K562 (cell line): ENCODE data around the gene CCDC136. TPM values are rescaled to one million over a fixed set of nuclear protein-coding genes. Genes with fewer than 3 reads are reported as not detected.
A peak's percentile ranks its signal among the peaks of the same experiment; 100 is the strongest.

Source experiments
- BRD9 ChIP-seq: fragments of 450-650 bp; IDR thresholded peaks from 2 replicates; pipeline ENCODE4 v1.6.1; 2018; ENCODE audit warnings: low read depth; ENCODE audit not compliant: partially characterized antibody
- JUNB ChIP-seq: fragments of 450-650 bp; formaldehyde crosslinking; conservative IDR thresholded peaks from 2 replicates; pipeline ENCODE4 v1.4.0; 2020; ENCODE audit warnings: mild to moderate bottlenecking
- KAT7 ChIP-seq: sonication (generic); formaldehyde crosslinking; IDR thresholded peaks from 2 replicates; pipeline ENCODE4 v1.8.0; 2022; ENCODE audit warnings: missing genetic modification reagents, mild to moderate bottlenecking, borderline replicate concordance
- MAZ ChIP-seq, 2 experiments: fragments of 450-650 bp in 1 of 2; sonication (generic) in 1 of 2; formaldehyde crosslinking; IDR thresholded peaks in 1 of 2; conservative IDR thresholded peaks in 1 of 2; 2 replicates each; pipeline versions ENCODE4 v1.4.0 to v1.5.0; 2020; ENCODE audit warnings: mild to moderate bottlenecking in 1 of 2, missing genetic modification reagents in 1 of 2
- MLLT1 ChIP-seq, 2 experiments: fragments of 450-650 bp; IDR thresholded peaks; 2 replicates each; pipeline ENCODE4 v1.6.1; 2016
- NFATC3 ChIP-seq: fragments of 450-650 bp; IDR thresholded peaks from 2 replicates; pipeline ENCODE4 v1.6.1; 2017; ENCODE audit warnings: mild to moderate bottlenecking
- THRAP3 ChIP-seq: fragments of 450-650 bp; IDR thresholded peaks from 2 replicates; pipeline ENCODE4 v1.6.1; 2016; ENCODE audit warnings: mild to moderate bottlenecking, inconsistent platforms, borderline replicate concordance
- TOE1 ChIP-seq, 2 experiments: fragments of 450-650 bp in 1 of 2; sonication (generic) in 1 of 2; formaldehyde crosslinking in 1 of 2; IDR thresholded peaks; 2 replicates each; pipeline versions ENCODE4 v1.7.1 to v1.8.0; 2016 to 2022; ENCODE audit warnings: borderline replicate concordance in 2 of 2, mild to moderate bottlenecking in 2 of 2, antibody characterized with exemption in 1 of 2, inconsistent platforms in 1 of 2, low read depth in 1 of 2, missing genetic modification reagents in 1 of 2, moderate library complexity in 1 of 2
- TSHZ1 ChIP-seq: fragments of 250-450 bp; sonication (Bioruptor Pico); IDR thresholded peaks from 2 replicates; pipeline ENCODE4 v1.4.0; 2020; ENCODE audit warnings: mild to moderate bottlenecking, moderate library complexity
- ZNF24 ChIP-seq: fragments of 450-650 bp; IDR thresholded peaks from 2 replicates; pipeline ENCODE4 v1.6.1; 2016
- ZNF609 ChIP-seq: sonication (generic); formaldehyde crosslinking; IDR thresholded peaks from 2 replicates; pipeline ENCODE4 v1.8.1; 2023; ENCODE audit warnings: missing genetic modification reagents, mild to moderate bottlenecking, borderline replicate concordance
- polyA plus RNA-seq, 8 experiments: library from polyadenylated mRNA; depleted of rRNA in 4 of 8; stranded (reverse) in 5 of 8; unstranded in 3 of 8; fragments of >200 nt; fragmentation: Nextera tagmentation in 2 of 8; fragmentation: Illumina TruSeq in 1 of 8; extraction: Ambion mirVana in 2 of 8; extraction: Trizol in 1 of 8; gene quantifications; 2 replicates each; pipeline versions ENCODE4 v1.2.1 to v1.2.3, GENCODE V29; 2011 to 2014; ENCODE audit warnings: inconsistent platforms in 1 of 8, missing spikeins in 1 of 8
- total RNA-seq, 7 experiments: library from RNA; depleted of rRNA in 6 of 7; stranded (reverse); fragments of >200 nt in 6 of 7; fragmentation: Illumina TruSeq in 2 of 7; extraction: Trizol in 2 of 7; gene quantifications; 2 replicates each; pipeline versions ENCODE4 v1.2.1 to v1.2.3, GENCODE V29; 2011 to 2021; ENCODE audit warnings: low replicate concordance in 1 of 7
- TF ChIP-seq, protein P1 (sequence below), 2 experiments: IDR thresholded peaks; 2 replicates each; pipeline ENCODE4 v1.6.1; 2012; ENCODE audit warnings: improper control_type of control experiment in 2 of 2, low read depth in 2 of 2, low read length in 2 of 2, borderline replicate concordance in 1 of 2

CCDC136 gene
- total and polyA plus RNA-seq, 9 of the 15 experiments (the other 6 are each of a cell fraction or from before 2014, with no cell fraction given): 2.4 to 40.8 (median 26.5) TPM

DNA sequence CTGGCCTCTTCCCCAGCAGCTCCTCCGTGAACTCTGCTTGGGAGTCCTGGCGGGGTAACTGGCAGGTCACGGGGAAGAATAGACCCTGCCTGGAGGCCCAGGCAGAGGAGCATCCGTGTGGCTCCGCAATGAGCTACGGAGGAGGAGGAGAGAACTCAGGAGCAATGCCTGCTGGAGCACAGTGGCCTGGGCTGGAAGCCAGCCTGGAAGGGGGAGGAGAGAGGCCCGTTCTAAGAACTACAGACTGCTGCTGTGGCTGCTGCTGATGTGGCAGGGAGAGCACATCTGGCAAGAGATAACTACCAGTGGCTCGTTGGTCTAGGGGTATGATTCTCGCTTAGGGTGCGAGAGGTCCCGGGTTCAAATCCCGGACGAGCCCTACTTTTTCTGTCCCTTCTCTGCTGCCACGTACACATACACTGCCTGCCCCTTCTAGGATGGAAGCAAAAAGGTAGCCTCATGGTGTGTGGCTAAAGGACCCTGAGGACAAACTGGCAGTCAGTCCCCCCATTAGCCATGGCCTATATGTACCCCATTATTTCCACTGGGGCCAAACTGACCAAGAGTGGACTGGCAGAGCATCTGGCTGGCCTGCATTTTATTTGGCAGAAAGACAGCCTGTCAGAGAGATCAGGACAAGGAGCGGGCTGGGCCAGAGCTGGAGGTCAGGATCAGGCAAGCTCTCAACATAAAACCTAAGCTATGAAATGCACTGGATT, 8.5 kb upstream of the CCDC136 start (continued):
- TF ChIP-seq TSHZ1 (CRISPR knock-in tag): no peak
- TF ChIP-seq ZNF24: peak; percentile 82
- TF ChIP-seq, protein P1, sequence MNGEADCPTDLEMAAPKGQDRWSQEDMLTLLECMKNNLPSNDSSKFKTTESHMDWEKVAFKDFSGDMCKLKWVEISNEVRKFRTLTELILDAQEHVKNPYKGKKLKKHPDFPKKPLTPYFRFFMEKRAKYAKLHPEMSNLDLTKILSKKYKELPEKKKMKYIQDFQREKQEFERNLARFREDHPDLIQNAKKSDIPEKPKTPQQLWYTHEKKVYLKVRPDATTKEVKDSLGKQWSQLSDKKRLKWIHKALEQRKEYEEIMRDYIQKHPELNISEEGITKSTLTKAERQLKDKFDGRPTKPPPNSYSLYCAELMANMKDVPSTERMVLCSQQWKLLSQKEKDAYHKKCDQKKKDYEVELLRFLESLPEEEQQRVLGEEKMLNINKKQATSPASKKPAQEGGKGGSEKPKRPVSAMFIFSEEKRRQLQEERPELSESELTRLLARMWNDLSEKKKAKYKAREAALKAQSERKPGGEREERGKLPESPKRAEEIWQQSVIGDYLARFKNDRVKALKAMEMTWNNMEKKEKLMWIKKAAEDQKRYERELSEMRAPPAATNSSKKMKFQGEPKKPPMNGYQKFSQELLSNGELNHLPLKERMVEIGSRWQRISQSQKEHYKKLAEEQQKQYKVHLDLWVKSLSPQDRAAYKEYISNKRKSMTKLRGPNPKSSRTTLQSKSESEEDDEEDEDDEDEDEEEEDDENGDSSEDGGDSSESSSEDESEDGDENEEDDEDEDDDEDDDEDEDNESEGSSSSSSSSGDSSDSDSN (IDR thresholded peaks at IDR 0.05; ENCODE audit: borderline replicate concordance in 1 of 2, low read depth in 2 of 2, low read length in 2 of 2): 0 out of 4 replicates have a peak, but pooled peaks of 1 of the 2 experiments have one; percentile 33
- TF ChIP-seq KAT7: no peak
- peak; percentile 25; the same call in 1 of the 2 replicates for TF ChIP-seq ZNF609 (CRISPR knock-in tag)
- TF ChIP-seq MAZ (CRISPR knock-in tag; conservative IDR thresholded peaks at IDR 0.05 in 1 of 2, IDR thresholded peaks at IDR 0.05 in 1 of 2): peak; percentile 81 to 83
- no peak for TF ChIP-seq NFATC3
- TF ChIP-seq THRAP3: no peak
- TF ChIP-seq TOE1 (IDR thresholded peaks at IDR 0.05; ENCODE audit: borderline replicate concordance): peak; percentile 60; the same call in 1 of the 2 replicates
- no peak; the same call in 1 of the 2 replicates for TF ChIP-seq TOE1 (CRISPR knock-in tag; IDR thresholded peaks at IDR 0.05; ENCODE audit: borderline replicate concordance, low read depth)
- no peak for TF ChIP-seq JUNB (CRISPR knock-in tag)
- peak; percentile 99 for TF ChIP-seq BRD9
- TF ChIP-seq MLLT1 (IDR thresholded peaks at IDR 0.05): no peak
